Osteoblast (primary cell): ENCODE data around the gene CCDC12. TPM values are rescaled to one million over a fixed set of nuclear protein-coding genes. Genes with fewer than 3 reads are reported as not detected.

ENCODE experiments used
- DNase-seq: peaks from one replicate; pipeline ENCODE4 v3.0.0; 2011; ENCODE audit warnings: low spot score, mixed read lengths; ENCODE audit not compliant: insufficient read length; ENCODE audit errors: missing footprints
- H2AFZ ChIP-seq: 2 replicates; pipeline ENCODE4 v1.6.0; 2011; ENCODE audit warnings: mild to moderate bottlenecking, low read length
- H3K27ac ChIP-seq: 2 replicates; pipeline ENCODE4 v1.5.1; 2011; ENCODE audit warnings: mild to moderate bottlenecking, low read depth, low read length, moderate library complexity
- H3K27me3 ChIP-seq: 2 replicates; pipeline ENCODE4 v1.6.0; 2012; ENCODE audit warnings: mild to moderate bottlenecking, control low read depth, inconsistent platforms, low read length, moderate library complexity; ENCODE audit not compliant: insufficient read depth
- H3K36me3 ChIP-seq: 2 replicates; pipeline ENCODE4 v1.5.1; 2011; ENCODE audit warnings: mild to moderate bottlenecking, low read length, control low read depth, moderate library complexity; ENCODE audit not compliant: insufficient read depth
- H3K4me1 ChIP-seq: 2 replicates; pipeline ENCODE4 v1.5.1; 2011; ENCODE audit warnings: mild to moderate bottlenecking, low read length, control low read depth, moderate library complexity; ENCODE audit not compliant: insufficient read depth
- H3K4me2 ChIP-seq: 2 replicates; pipeline ENCODE4 v1.6.0; 2011; ENCODE audit warnings: mild to moderate bottlenecking, low read length; ENCODE audit not compliant: insufficient read depth
- H3K4me3 ChIP-seq: fragments of 200-600 bp; sonication (generic); 3 replicates; pipeline ENCODE4 v1.5.1; 2012; ENCODE audit warnings: mild to moderate bottlenecking, low read length, inconsistent platforms; ENCODE audit not compliant: insufficient read depth
- H3K79me2 ChIP-seq: 2 replicates; pipeline ENCODE4 v1.6.0; 2012; ENCODE audit warnings: mild to moderate bottlenecking, low read length, control low read depth, inconsistent platforms; ENCODE audit not compliant: insufficient read depth
- H3K9me3 ChIP-seq: 2 replicates; pipeline ENCODE4 v1.5.1; 2011; ENCODE audit warnings: low read depth, low read length, control low read depth
- H4K20me1 ChIP-seq: 2 replicates; pipeline ENCODE4 v1.6.0; 2012; ENCODE audit warnings: mild to moderate bottlenecking, low read length, control low read depth; ENCODE audit not compliant: insufficient read depth
- CTCF ChIP-seq: IDR thresholded peaks from 2 replicates; pipeline ENCODE4 v1.5.1; 2011; ENCODE audit warnings: mild to moderate bottlenecking, low read depth, low read length, moderate library complexity; ENCODE audit errors: extremely low read depth
- total RNA-seq: library from RNA; depleted of rRNA; stranded (reverse); fragments of >200 nt; gene quantifications from 2 replicates; pipeline ENCODE4 v1.2.3, GENCODE V29; 2012

CCDC12 gene
- total RNA-seq, 1 donor = 20.6 TPM

- Histone ChIP-seq H2AFZ (no peak overlapping the region), H3K4me1 (peaks cover 8% of the 10 kb centered on the region), H4K20me1 (peaks cover 49% of the 10 kb centered on the region), H3K36me3 (peaks cover 68% of the 10 kb centered on the region), H3K4me2 (no peak overlapping the region), H3K4me3 (no peak overlapping the region), H3K27me3 (no peaks in the 10 kb centered on the region), H3K27ac (no peak overlapping the region), H3K9me3 (no peaks in the 10 kb centered on the region), H3K79me2 (peaks cover 58% of the 10 kb centered on the region)
- peak; percentile 68 for DNase-seq
- TF ChIP-seq CTCF = no peak
Measured at GRCh38 chr3:46924921-46925584, 51.5 kb downstream of the CCDC12 start.

- no peaks in the 10 kb centered on the region for H3K9me3 ChIP-seq
- H4K20me1 ChIP-seq = peaks cover 44% of the 10 kb centered on the region
- peak; percentile 94 for DNase-seq
- H3K4me1 ChIP-seq = peaks cover 8% of the 10 kb centered on the region
- H2AFZ ChIP-seq = no peak overlapping the region
- peaks cover 80% of the 10 kb centered on the region for H3K36me3 ChIP-seq
- H3K27ac ChIP-seq = no peak overlapping the region
- H3K79me2 ChIP-seq = peaks cover 49% of the 10 kb centered on the region
- peak; percentile 73 for TF ChIP-seq CTCF
- H3K4me2 ChIP-seq = no peak overlapping the region
- H3K4me3 ChIP-seq = no peak overlapping the region
- H3K27me3 ChIP-seq = no peaks in the 10 kb centered on the region
Measured at GRCh38 chr3:46923559-46924350, 52.8 kb downstream of the CCDC12 start.

DNA sequence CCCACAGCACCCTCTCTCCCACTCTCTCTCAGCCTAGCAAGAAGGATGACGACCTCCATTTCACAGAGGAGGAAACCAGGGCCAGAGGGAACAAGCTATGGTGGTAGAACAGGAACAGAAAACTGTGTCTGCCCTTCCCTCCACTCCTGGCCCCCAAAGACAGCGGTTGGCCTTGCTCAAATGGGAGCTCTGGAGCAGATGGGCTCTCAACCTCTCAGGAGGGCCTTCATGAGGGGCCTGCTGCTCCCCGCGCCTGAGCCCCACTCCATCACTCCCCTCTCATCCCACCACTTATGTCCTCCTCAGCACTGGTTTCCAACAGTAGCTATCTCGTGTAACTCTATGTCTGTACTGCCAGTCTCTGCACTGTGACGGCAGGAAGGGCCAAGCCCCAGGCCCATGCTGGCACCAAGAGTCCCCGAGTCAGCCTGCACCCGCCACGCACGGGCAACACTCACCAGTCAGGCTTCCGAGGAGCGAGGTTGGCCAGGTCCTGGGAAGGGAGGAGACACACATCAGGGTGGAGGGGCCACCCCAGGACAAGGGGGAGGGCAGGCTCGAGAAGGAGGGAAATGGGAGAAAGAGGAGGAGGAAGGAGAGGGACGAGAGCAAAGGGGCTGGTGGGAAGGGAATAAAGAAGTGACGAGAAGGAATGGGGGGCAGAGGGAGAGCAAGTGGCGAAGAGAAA, 53.5 kb downstream of the CCDC12 start:
- H3K9me3 ChIP-seq = no peaks in the 10 kb centered on the region
- H2AFZ ChIP-seq = no peak overlapping the region
- peak; percentile 19 for DNase-seq
- no peak overlapping the region for H3K4me2 ChIP-seq
- H3K27me3 ChIP-seq = no peaks in the 10 kb centered on the region
- H4K20me1 ChIP-seq = peaks cover 44% of the 10 kb centered on the region
- H3K36me3 ChIP-seq = peaks cover 88% of the 10 kb centered on the region
- TF ChIP-seq CTCF = no peak
- H3K79me2 ChIP-seq = peaks cover 41% of the 10 kb centered on the region
- no peak overlapping the region for H3K4me3 ChIP-seq
- peaks cover 8% of the 10 kb centered on the region for H3K4me1 ChIP-seq
- H3K27ac ChIP-seq = no peak overlapping the region

DNA sequence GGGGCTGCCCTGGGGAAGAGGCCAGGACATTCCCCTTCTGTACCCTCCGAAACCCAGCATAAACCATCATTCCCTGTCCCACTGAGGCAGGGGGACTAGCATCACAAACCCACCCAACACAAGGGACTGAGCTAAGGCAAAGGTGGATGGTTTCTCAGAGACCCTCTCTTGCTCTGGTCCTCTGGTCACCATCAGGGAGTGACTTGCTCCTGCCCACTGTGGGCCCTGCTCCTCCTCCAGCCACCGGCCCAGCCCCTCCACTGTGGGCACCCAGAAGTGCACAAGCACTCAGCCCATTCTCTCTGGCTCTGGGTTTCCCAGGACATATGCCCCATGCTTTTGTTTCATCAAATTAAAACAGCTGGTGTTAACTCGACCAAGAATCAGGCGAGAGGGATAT, 54.1 kb downstream of the CCDC12 start:
- H3K4me2 ChIP-seq = no peak overlapping the region
- peaks cover 40% of the 10 kb centered on the region for H4K20me1 ChIP-seq
- H3K79me2 ChIP-seq = peaks cover 35% of the 10 kb centered on the region
- DNase-seq = peak; percentile 73
- no peak overlapping the region for H3K4me3 ChIP-seq
- no peaks in the 10 kb centered on the region for H3K9me3 ChIP-seq
- peaks cover 90% of the 10 kb centered on the region for H3K36me3 ChIP-seq
- no peak for TF ChIP-seq CTCF
- H2AFZ ChIP-seq = no peak overlapping the region
- no peak overlapping the region for H3K27ac ChIP-seq
- H3K4me1 ChIP-seq = peaks cover 8% of the 10 kb centered on the region
- H3K27me3 ChIP-seq = no peaks in the 10 kb centered on the region
